Measurements from ENCODE around the gene CRISPLD2.

CRISPLD2 gene

DNA sequence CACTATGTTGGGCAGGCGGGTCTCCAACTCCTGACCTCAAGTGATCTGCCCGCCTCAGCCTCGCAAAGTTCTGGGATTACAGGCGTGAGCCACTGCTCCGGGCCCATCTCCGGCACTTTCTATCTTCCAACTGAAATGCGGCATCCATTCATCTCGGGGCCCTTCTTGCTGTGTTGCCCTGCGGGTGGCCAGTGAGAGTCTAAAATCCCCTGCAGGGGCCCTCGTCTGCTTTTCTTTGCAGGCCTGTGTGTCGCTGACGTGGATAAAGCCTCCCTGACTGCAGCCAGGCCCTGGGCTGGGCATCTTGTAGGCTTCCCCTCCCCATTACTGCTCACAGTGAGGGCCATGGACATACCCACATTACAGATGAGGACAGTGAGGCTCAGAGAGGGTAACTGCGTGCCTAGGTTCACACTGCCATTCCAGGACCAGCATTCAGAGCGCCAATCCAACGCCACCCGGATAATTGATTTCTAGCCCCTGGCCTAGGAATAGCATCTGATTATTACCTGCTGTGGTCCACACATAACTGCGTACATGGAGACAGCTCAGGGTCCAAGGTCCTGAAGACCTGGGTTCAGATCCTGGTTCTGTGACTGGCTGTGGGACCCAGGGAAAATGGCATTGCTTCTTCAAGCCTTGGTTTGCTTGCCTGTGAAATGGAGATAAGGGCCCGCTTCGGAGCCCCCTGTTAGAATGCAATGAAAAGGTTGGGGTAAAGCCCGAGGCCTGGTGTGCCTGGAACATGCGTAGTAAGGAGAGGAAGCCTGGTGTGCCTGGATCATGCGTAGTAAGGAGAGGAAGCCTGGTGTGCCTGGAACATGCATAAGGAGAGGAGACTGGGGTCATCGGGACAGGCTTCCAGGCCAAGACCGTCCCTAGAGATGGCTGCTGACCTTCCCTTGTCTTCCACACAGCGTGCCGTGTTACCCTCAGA lies 25.0 kb downstream of the CRISPLD2 start:
- POLR2A ChIA-PET (ENCODE audit: low non-redundant PET), result no interaction called here
- CTCF ChIA-PET, result no interaction called here

GRCh38 chr16:84845496-84846002 lies 25.8 kb downstream of the CRISPLD2 start:
- TF ChIP-seq, protein P1, sequence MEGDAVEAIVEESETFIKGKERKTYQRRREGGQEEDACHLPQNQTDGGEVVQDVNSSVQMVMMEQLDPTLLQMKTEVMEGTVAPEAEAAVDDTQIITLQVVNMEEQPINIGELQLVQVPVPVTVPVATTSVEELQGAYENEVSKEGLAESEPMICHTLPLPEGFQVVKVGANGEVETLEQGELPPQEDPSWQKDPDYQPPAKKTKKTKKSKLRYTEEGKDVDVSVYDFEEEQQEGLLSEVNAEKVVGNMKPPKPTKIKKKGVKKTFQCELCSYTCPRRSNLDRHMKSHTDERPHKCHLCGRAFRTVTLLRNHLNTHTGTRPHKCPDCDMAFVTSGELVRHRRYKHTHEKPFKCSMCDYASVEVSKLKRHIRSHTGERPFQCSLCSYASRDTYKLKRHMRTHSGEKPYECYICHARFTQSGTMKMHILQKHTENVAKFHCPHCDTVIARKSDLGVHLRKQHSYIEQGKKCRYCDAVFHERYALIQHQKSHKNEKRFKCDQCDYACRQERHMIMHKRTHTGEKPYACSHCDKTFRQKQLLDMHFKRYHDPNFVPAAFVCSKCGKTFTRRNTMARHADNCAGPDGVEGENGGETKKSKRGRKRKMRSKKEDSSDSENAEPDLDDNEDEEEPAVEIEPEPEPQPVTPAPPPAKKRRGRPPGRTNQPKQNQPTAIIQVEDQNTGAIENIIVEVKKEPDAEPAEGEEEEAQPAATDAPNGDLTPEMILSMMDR (conservative IDR thresholded peaks at IDR 0.05; ENCODE audit: low read depth), result no peak
- DNase-seq (ENCODE audit: low spot score), result no peak
- no peak overlapping the region for H3K27ac ChIP-seq
- ChIA-PET POLR2A (ENCODE audit: low non-redundant PET) (no interaction called here), CTCF (no interaction called here)

More for the DNA sequence above, 25.0 kb downstream of the CRISPLD2 start:
- TF ChIP-seq, protein P1 (conservative IDR thresholded peaks at IDR 0.05; ENCODE audit: low read depth), result no peak
- H3K27ac ChIP-seq, result peak overlapping the region; percentile 60
- DNase-seq (ENCODE audit: low spot score), result no peak

DNA sequence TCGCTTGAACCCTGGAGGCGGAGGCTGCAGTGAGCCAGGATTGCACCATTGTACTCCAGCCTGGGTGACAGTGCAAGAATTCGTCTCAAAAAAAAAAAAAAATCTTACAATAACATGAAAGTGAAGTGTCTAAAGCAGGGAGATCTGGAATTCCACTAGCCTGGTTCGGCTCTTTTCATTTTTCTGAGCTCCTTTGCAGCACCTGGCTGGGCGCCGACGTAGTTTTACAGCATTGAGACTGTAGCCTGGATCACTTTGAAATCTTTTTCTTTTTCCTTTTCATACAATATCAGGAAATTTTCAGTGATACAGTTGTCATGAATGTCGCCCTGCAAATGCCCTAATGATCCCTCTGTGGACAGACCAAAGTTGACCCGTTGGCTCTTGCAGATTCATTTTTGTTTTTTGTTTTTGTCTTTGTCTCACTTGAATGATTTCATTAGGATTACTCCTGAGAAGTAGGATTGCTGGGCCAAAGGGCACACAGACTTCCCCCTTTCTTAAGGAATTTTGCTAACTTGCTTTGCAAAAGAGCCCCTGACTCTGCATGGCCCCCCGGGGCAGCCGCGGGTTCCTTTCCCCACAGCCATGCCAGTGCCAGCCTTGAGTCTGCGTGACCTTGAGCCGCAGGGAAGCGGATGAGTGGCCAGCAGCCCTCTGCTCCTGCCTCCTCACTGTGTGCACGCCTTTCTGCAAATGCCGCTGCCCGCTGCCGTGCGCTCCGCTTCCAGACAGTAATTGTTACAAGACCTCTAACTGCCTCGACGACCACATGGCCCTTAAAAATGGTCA lies 28.0 kb downstream of the CRISPLD2 start:
- POLR2A ChIA-PET (ENCODE audit: low non-redundant PET), result no interaction called here
- CTCF ChIA-PET, result no interaction called here

DNA sequence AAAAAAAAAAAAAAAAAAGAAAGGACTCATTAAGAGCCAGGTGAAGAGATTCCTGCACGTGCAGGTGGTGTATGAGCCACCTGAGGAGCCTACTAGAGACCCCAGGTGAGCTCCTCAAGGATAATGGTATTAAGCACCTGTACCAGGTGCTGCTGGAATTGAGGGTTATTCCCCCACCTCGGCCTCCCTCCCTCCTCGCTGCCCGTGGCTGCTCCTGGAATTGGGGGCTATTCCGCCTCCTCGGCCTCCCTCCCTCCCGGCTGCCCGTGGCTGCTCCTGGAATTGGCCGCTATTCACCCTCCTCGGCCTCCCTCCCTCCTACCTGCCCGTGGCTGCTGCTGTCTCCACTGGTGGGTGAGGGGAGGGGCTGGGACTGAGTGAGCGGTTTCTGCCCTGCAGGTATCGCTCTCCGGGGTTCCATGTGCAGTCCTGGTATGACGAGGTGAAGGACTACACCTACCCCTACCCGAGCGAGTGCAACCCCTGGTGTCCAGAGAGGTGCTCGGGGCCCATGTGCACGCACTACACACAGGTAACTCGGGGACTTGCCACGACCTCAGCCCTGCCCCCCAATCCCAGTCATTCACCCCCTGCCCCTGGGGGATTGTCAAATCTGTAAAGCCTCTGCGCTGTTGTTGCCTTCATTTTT lies 29.3 kb downstream of the CRISPLD2 start:
- no peak overlapping the region for H3K27ac ChIP-seq
- DNase-seq (ENCODE audit: low spot score), result no peak
- TF ChIP-seq, protein P1 (conservative IDR thresholded peaks at IDR 0.05; ENCODE audit: low read depth), result no peak
- ChIA-PET POLR2A (ENCODE audit: low non-redundant PET) (no interaction called here), CTCF (interaction anchor here (0.6 kb wide), 1 partner anchor 36 kb away, joined by 4 read pairs; no protein-coding TSS in a partner anchor)

More for the DNA sequence above, 28.0 kb downstream of the CRISPLD2 start:
- TF ChIP-seq, protein P1 (conservative IDR thresholded peaks at IDR 0.05; ENCODE audit: low read depth), result no peak
- no peak overlapping the region for H3K27ac ChIP-seq
- no peak for DNase-seq (ENCODE audit: low spot score)

DNA sequence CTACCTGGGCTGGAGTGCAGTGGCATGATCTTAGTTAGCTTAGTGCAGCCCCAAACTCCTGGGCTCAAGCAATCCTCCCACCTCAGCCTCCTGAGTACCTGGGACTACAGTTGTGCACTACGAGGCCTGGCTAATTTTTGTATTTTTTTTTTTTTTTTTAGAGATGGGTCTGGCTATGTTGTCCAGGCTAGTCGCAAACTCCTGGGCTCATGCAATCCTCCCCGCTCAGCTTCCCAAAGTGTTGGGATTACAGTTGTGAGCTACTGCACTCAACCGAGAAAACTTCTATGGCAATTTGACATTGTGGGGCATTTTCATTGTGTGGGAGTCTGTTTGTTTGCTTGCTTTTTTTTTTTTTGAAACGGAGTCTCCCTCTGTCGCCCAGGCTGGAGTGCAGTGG lies 30.0 kb downstream of the CRISPLD2 start:
- TF ChIP-seq, protein P1 (conservative IDR thresholded peaks at IDR 0.05; ENCODE audit: low read depth), result no peak
- CTCF ChIA-PET, result interaction anchor here (0.6 to 0.7 kb wide), 2 partner anchors 36 to 1579 kb away, joined by 3 to 4 read pairs; no protein-coding TSS in a partner anchor
- DNase-seq (ENCODE audit: low spot score), result no peak
- no peak overlapping the region for H3K27ac ChIP-seq
- POLR2A ChIA-PET (ENCODE audit: low non-redundant PET), result no interaction called here

DNA sequence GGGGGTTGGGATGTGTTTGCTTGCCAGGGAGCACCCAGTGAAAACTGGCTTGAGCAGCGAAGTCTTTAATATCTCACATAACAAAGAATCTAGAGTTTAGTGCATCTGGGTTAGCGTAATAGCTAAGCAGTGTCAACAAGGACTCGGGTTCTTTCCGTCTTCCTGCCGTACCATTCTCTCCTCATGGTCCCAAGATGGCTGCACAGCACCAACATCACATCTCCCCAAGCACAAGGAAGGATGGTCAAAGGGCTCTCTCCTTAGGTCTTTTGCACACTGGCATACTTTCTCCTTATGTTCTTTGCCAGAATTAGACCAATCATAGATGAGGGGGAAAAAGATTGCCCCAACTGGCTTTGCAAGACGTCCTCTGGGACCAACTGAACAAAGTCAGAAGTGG lies 30.9 kb downstream of the CRISPLD2 start:
- TF ChIP-seq, protein P1 (conservative IDR thresholded peaks at IDR 0.05; ENCODE audit: low read depth), result no peak
- ChIA-PET POLR2A (ENCODE audit: low non-redundant PET) (no interaction called here), CTCF (interaction anchor here (0.6 kb wide), 1 partner anchor 11 kb away, joined by 3 read pairs; no protein-coding TSS in a partner anchor)
- DNase-seq (ENCODE audit: low spot score), result no peak
- no peak overlapping the region for H3K27ac ChIP-seq
